Measurements from ENCODE around the gene IPO4. TPM values are rescaled to one million over a fixed set of nuclear protein-coding genes. Genes with fewer than 3 reads are reported as not detected.
"Not testable (repeated sequence)": the region's sequence is repeated elsewhere in the genome, so short reads cannot be mapped to it uniquely, and the experiment has no call there.

The IPO4 gene
- polyA plus RNA-seq, 1 donor, result 35.6 TPM

GRCh38 chr14:24216345-24216699 is 27.7 kb upstream of the IPO4 start:
- DNase-seq, result no peak

GRCh38 chr14:24215495-24216344 is 27.1 kb upstream of the IPO4 start, which contains the start of gene MDP1:
MDP1 (minus strand) TSS chr14:24216066; CDS start chr14:24215955, 111 bp downstream.
- peak; percentile 87 for DNase-seq

- no peak for DNase-seq
These were observed 25.4 kb upstream of the IPO4 start for GRCh38 chr14:24213866-24214662.

- peak; percentile 97 for DNase-seq
These were observed 24.6 kb upstream of the IPO4 start, which contains the start of gene CHMP4A for GRCh38 chr14:24212924-24213865. CHMP4A (minus strand) TSS chr14:24213488; CDS start chr14:24213439, 49 bp downstream.

GRCh38 chr14:24211311-24211710 is 22.7 kb upstream of the IPO4 start:
- DNase-seq, result no peak

- DNase-seq, result no peak
These were observed 19.0 kb upstream of the IPO4 start for GRCh38 chr14:24207625-24208024.

- no peak for DNase-seq
These were observed 18.5 kb upstream of the IPO4 start for GRCh38 chr14:24207104-24207551.

- no peak for DNase-seq
These were observed 17.9 kb upstream of the IPO4 start for GRCh38 chr14:24206260-24207103.

- DNase-seq, result no peak
These were observed 15.8 kb upstream of the IPO4 start for GRCh38 chr14:24204163-24205146.

- not testable (repeated sequence) for DNase-seq
These were observed 14.8 kb upstream of the IPO4 start for GRCh38 chr14:24203249-24203886.

GRCh38 chr14:24202538-24202937 is 13.9 kb upstream of the IPO4 start:
- DNase-seq, result not testable (repeated sequence)

- no peak for DNase-seq
These were observed 10.4 kb upstream of the IPO4 start for GRCh38 chr14:24198814-24199524.

GRCh38 chr14:24197056-24197450 is 8.4 kb upstream of the IPO4 start:
- DNase-seq, result no peak

GRCh38 chr14:24196071-24197055 is 7.7 kb upstream of the IPO4 start:
- peak; percentile 5 for DNase-seq

GRCh38 chr14:24195186-24196070 is 6.8 kb upstream of the IPO4 start, which contains the start of gene TM9SF1:
TM9SF1 (minus strand) TSS chr14:24195441; CDS start chr14:24195019, 422 bp downstream.
- DNase-seq, result peak; percentile 86

- no peak for DNase-seq
These were observed 6.2 kb upstream of the IPO4 start for GRCh38 chr14:24194873-24195185.

Data from left kidney (tissue), 2 donors.